GM12878 (cell line): ENCODE data around the gene DCAF12. TPM values are rescaled to one million over a fixed set of nuclear protein-coding genes. Genes with fewer than 3 reads are reported as not detected.

Experiments used
- ATAC-seq: fragments of 200-7000 bp; cut with Tn5 transposase; 3 replicates; pipeline ENCODE4 v1.9.1; 2020; ENCODE audit warnings: mild to moderate bottlenecking, moderate library complexity
- BruUV-seq: library from RNA; stranded (reverse); fragments of 400-500 nt; replicated peaks from 2 replicates; lab custom pipeline; 2021; lab: Mats Ljungman, UMichigan
- CTCF ChIA-PET: fragments of 300-600 bp; sonication (Branson Sonifier 250); formaldehyde crosslinking; extraction: SDS; loops from one replicate; lab custom pipeline; 2021; ENCODE audit warnings: inconsistent platforms; lab: Yijun Ruan, JAX
- POLR2A ChIA-PET: fragments of 350-600 bp; formaldehyde crosslinking; extraction: SDS; loops from one replicate; lab custom pipeline; 2021; ENCODE audit warnings: inconsistent platforms; lab: Charles Lee
- RAD21 ChIA-PET: fragments of 300-600 bp; sonication (Branson Sonifier 250); formaldehyde crosslinking; loops from one replicate; lab custom pipeline; 2023; ENCODE audit warnings: antibody characterized with exemption; ENCODE audit not compliant: unreplicated experiment; lab: Charles Lee
- SMC1A ChIA-PET: fragments of 300-600 bp; sonication (Branson Sonifier 250); formaldehyde crosslinking; loops from one replicate; lab custom pipeline; 2023; ENCODE audit not compliant: unreplicated experiment, uncharacterized antibody; lab: Charles Lee
- DNase-seq: peaks from one replicate; pipeline ENCODE4 v3.0.0-alpha.2; 2011; ENCODE audit warnings: low read depth, low spot score
- FAIRE-seq: peaks from 3 replicates; lab custom pipeline; 2011; peaks lifted over from hg19 to GRCh38; lab: Jason Lieb, UNC
- H2AFZ ChIP-seq: 2 replicates; pipeline ENCODE4 v1.6.0; 2011; ENCODE audit warnings: low read depth, low read length, control low read depth; ENCODE audit not compliant: control insufficient read depth
- H3K27ac ChIP-seq: 2 replicates; pipeline ENCODE4 v1.5.1; 2011; ENCODE audit warnings: control low read depth; ENCODE audit not compliant: control insufficient read depth, insufficient read depth
- H3K27me3 ChIP-seq, 2 experiments: replicated peaks in 1 of 2; 2 replicates each; pipeline versions ENCODE4 v1.6.0 to v1.6.1; 2011; ENCODE audit warnings: low read length in 1 of 2; ENCODE audit not compliant: control insufficient read depth in 2 of 2, insufficient read depth in 2 of 2
- H3K36me3 ChIP-seq, 2 experiments: 2 replicates each; pipeline ENCODE4 v1.5.1; 2011; ENCODE audit warnings: low read length in 1 of 2; ENCODE audit not compliant: control insufficient read depth in 2 of 2, insufficient read depth in 2 of 2
- H3K4me1 ChIP-seq: 2 replicates; pipeline ENCODE4 v1.6.1; 2011; ENCODE audit warnings: mild to moderate bottlenecking, low read length, moderate library complexity, mixed read lengths; ENCODE audit not compliant: control insufficient read depth, insufficient read depth
- H3K4me2 ChIP-seq: 2 replicates; pipeline ENCODE4 v1.6.0; 2011; ENCODE audit warnings: control low read depth; ENCODE audit not compliant: control insufficient read depth, insufficient read depth
- H3K4me3 ChIP-seq: fragments of 200-600 bp; sonication (generic); 2 replicates; pipeline ENCODE4 v1.5.1; 2016
- H3K79me2 ChIP-seq: 2 replicates; pipeline ENCODE4 v1.6.0; 2011; ENCODE audit warnings: low read length; ENCODE audit not compliant: control insufficient read depth, insufficient read depth
- H3K9ac ChIP-seq: 2 replicates; pipeline ENCODE4 v1.8.0; 2011; ENCODE audit warnings: low read length, control low read depth, mixed read lengths; ENCODE audit not compliant: control insufficient read depth, insufficient read depth
- H3K9me3 ChIP-seq: replicated peaks from 3 replicates; pipeline ENCODE4 v1.5.1; 2011; ENCODE audit warnings: mild to moderate bottlenecking, low read length; ENCODE audit not compliant: control insufficient read depth, insufficient read depth
- H4K20me1 ChIP-seq: 2 replicates; pipeline ENCODE4 v1.6.0; 2011; ENCODE audit not compliant: control insufficient read depth, insufficient read depth
- BMI1 ChIP-seq: fragments of 450-650 bp; IDR thresholded peaks from 2 replicates; pipeline ENCODE4 v1.6.1; 2016; ENCODE audit warnings: mild to moderate bottlenecking, moderate library complexity, borderline replicate concordance
- ELK1 ChIP-seq: IDR thresholded peaks from 2 replicates; pipeline ENCODE4 v1.6.1; 2012; ENCODE audit warnings: low read depth, low read length, improper control_type of control experiment
- LARP7 ChIP-seq: fragments of 450-650 bp; IDR thresholded peaks from 2 replicates; pipeline ENCODE4 v1.6.1; 2017; ENCODE audit warnings: mild to moderate bottlenecking
- NR2C2 ChIP-seq: IDR thresholded peaks from 2 replicates; pipeline ENCODE4 v1.6.1; 2011; ENCODE audit warnings: borderline replicate concordance, low read depth; ENCODE audit not compliant: control insufficient read depth, insufficient read length
- PAX8 ChIP-seq: fragments of 450-650 bp; IDR thresholded peaks from 2 replicates; pipeline ENCODE4 v1.6.1; 2017; ENCODE audit warnings: mild to moderate bottlenecking, moderate library complexity
- POLR2AphosphoS2 ChIP-seq: IDR thresholded peaks from 2 replicates; pipeline ENCODE4 v1.6.1; 2011; ENCODE audit warnings: low read depth, mild to moderate bottlenecking, low read length, improper control_type of control experiment, moderate library complexity
- RFX5 ChIP-seq: IDR thresholded peaks from 2 replicates; pipeline ENCODE4 v1.6.1; 2011; ENCODE audit warnings: low read depth, low read length, improper control_type of control experiment
- RUNX3 ChIP-seq: IDR thresholded peaks from 2 replicates; pipeline ENCODE4 v1.6.1; 2012; ENCODE audit warnings: low read length, inconsistent platforms
- STAT3 ChIP-seq: IDR thresholded peaks from 2 replicates; pipeline ENCODE4 v1.6.1; 2011; ENCODE audit warnings: low read depth, low read length, improper control_type of control experiment
- TCF3 ChIP-seq: IDR thresholded peaks from 2 replicates; pipeline ENCODE4 v1.6.1; 2012; ENCODE audit warnings: low read depth, mild to moderate bottlenecking, low read length, borderline replicate concordance; ENCODE audit not compliant: insufficient read depth
- YY1 ChIP-seq: IDR thresholded peaks from 2 replicates; pipeline ENCODE4 v1.6.1; 2011; ENCODE audit warnings: low read depth, mild to moderate bottlenecking, low read length
- WGBS: methylation state at CpG from one replicate; pipeline ENCODE4 v1.1.6; 2016; ENCODE audit warnings: low lambda C conversion rate; ENCODE audit not compliant: insufficient replicate concordance, insufficient coverage; ENCODE audit errors: missing lambda C conversion rate; 5-methylcytosine and 5-hydroxymethylcytosine counted together
- in situ Hi-C: fragments of 300-500 bp; cut with MboI; formaldehyde crosslinking; loops from 9 replicates; pipeline ENCODE4 v1.14.3; 2018; ENCODE audit warnings: mixed read lengths
- intact Hi-C: fragments of 100-400 bp; cut with micrococcal nuclease; formaldehyde crosslinking; loops from one replicate; pipeline ENCODE4 v1.14.2; 2022; ENCODE audit not compliant: unreplicated experiment
- polyA plus RNA-seq, 11 experiments: library from polyadenylated mRNA; depleted of rRNA in 4 of 11; unstranded in 6 of 11; stranded (reverse) in 5 of 11; fragments of >200 nt; fragmentation: Nextera tagmentation in 4 of 11; fragmentation: Illumina TruSeq in 1 of 11; extraction: Ambion mirVana in 4 of 11; extraction: Trizol in 1 of 11; gene quantifications; 1 replicate in 1 of 11; 2 replicates in 10 of 11; pipeline versions ENCODE4 v1.2.1 to v1.2.3, GENCODE V29; 2011 to 2016; ENCODE audit warnings: inconsistent platforms in 2 of 11, missing spikeins in 2 of 11, low read depth in 1 of 11
- total RNA-seq, 4 experiments: library from RNA; depleted of rRNA in 3 of 4; stranded (reverse); fragments of >200 nt in 3 of 4; fragmentation: Illumina TruSeq in 1 of 4; extraction: Trizol in 1 of 4; gene quantifications; 2 replicates each; pipeline versions ENCODE4 v1.2.1 to v1.2.3, GENCODE V29; 2013 to 2021
- TF ChIP-seq, protein P1 (sequence below): IDR thresholded peaks from 2 replicates; pipeline ENCODE4 v1.6.1; 2012; ENCODE audit warnings: improper control_type of control experiment, low read depth, low read length; ENCODE audit not compliant: insufficient replicate concordance
- TF ChIP-seq, protein P2 (sequence below): fragments of 450-650 bp; IDR thresholded peaks from 2 replicates; pipeline ENCODE4 v1.6.1; 2016; ENCODE audit warnings: mild to moderate bottlenecking

Gene DCAF12
- total and polyA plus RNA-seq, 10 of the 15 experiments (the other 5 are each of a cell fraction or from before 2014, with no cell fraction given), result 11.7 to 57.6 (median 34.6) TPM

DNA sequence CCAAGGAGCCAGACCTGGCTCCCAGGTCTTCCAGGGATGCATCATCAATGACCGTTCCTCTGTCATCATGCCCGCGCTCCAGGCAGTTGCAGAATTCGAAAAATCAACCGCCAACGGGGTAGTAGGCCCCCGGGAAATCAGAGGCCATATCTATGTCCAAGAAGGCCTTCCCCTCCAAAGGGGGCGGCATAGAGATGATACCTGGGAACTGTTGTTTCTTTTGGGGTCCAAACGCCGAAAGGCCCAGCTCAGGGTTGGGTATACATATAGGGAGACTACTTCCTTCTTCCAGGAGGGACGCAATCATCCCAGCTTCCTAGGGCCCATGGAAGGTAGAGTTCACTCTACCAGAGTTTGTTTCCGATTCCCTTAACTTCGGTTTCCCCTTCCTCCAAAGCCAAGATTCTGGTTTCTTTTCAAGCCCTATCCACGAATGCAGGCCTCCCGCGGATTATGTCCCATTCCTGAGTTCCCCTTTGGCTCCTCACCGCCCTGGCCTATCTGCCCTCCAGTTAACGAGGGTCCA is 754 bp downstream of the DCAF12 start:
- TF ChIP-seq RUNX3 (0 out of 2 replicates have a peak, but pooled peaks have one; percentile 13), RFX5 (no peak), ELK1 (no peak), TCF3 (no peak), LARP7 (0 out of 2 replicates have a peak, but pooled peaks have one; percentile 47), YY1 (0 out of 2 replicates have a peak, but pooled peaks have one; percentile 17), PAX8 (no peak), STAT3 (no peak), POLR2AphosphoS2 (no peak), NR2C2 (no peak), BMI1 (no peak)
- TF ChIP-seq, protein P1, sequence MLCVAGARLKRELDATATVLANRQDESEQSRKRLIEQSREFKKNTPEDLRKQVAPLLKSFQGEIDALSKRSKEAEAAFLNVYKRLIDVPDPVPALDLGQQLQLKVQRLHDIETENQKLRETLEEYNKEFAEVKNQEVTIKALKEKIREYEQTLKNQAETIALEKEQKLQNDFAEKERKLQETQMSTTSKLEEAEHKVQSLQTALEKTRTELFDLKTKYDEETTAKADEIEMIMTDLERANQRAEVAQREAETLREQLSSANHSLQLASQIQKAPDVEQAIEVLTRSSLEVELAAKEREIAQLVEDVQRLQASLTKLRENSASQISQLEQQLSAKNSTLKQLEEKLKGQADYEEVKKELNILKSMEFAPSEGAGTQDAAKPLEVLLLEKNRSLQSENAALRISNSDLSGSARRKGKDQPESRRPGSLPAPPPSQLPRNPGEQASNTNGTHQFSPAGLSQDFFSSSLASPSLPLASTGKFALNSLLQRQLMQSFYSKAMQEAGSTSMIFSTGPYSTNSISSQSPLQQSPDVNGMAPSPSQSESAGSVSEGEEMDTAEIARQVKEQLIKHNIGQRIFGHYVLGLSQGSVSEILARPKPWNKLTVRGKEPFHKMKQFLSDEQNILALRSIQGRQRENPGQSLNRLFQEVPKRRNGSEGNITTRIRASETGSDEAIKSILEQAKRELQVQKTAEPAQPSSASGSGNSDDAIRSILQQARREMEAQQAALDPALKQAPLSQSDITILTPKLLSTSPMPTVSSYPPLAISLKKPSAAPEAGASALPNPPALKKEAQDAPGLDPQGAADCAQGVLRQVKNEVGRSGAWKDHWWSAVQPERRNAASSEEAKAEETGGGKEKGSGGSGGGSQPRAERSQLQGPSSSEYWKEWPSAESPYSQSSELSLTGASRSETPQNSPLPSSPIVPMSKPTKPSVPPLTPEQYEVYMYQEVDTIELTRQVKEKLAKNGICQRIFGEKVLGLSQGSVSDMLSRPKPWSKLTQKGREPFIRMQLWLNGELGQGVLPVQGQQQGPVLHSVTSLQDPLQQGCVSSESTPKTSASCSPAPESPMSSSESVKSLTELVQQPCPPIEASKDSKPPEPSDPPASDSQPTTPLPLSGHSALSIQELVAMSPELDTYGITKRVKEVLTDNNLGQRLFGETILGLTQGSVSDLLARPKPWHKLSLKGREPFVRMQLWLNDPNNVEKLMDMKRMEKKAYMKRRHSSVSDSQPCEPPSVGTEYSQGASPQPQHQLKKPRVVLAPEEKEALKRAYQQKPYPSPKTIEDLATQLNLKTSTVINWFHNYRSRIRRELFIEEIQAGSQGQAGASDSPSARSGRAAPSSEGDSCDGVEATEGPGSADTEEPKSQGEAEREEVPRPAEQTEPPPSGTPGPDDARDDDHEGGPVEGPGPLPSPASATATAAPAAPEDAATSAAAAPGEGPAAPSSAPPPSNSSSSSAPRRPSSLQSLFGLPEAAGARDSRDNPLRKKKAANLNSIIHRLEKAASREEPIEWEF, result no peak
- TF ChIP-seq, protein P2, sequence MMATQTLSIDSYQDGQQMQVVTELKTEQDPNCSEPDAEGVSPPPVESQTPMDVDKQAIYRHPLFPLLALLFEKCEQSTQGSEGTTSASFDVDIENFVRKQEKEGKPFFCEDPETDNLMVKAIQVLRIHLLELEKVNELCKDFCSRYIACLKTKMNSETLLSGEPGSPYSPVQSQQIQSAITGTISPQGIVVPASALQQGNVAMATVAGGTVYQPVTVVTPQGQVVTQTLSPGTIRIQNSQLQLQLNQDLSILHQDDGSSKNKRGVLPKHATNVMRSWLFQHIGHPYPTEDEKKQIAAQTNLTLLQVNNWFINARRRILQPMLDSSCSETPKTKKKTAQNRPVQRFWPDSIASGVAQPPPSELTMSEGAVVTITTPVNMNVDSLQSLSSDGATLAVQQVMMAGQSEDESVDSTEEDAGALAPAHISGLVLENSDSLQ, result no peak
- intact Hi-C loops, result loop anchor here (5.0 kb wide), 2 partner anchors 52 to 127 kb away; partner anchors contain the start of gene UBAP1
- SMC1A ChIA-PET, result no interaction called here

More for the DNA sequence above, 754 bp downstream of the DCAF12 start:
- Histone ChIP-seq H3K4me2 (peak overlapping the region; percentile 99), H3K27ac (peak overlapping the region; percentile 84), H3K27me3 (no peaks in the 10 kb centered on the region), H3K9ac (peak overlapping the region; percentile 86), H4K20me1 (no peaks in the 10 kb centered on the region), H2AFZ (peak overlapping the region; percentile 83), H3K36me3 (peaks cover 0 to 9% of the 10 kb centered on the region in 2 experiments; a peak in 1 of 4 replicates), H3K4me3 (peak overlapping the region; percentile 97), H3K79me2 (peaks cover 42% of the 10 kb centered on the region), H3K9me3 (no peaks in the 10 kb centered on the region), H3K4me1 (peaks cover 20% of the 10 kb centered on the region)
- FAIRE-seq, result no peak
- in situ Hi-C loops, result no loop called here
- ChIA-PET CTCF (no interaction called here), RAD21 (interaction anchor here (0.5 to 1.5 kb wide), 2 partner anchors 42 to 103 kb away, joined by 3 read pairs; no protein-coding TSS in a partner anchor), POLR2A (interaction anchor here (0.5 to 1.5 kb wide), 2 partner anchors 81 to 204 kb away, joined by 3 to 4 read pairs; no protein-coding TSS in a partner anchor)
- ATAC-seq, result 0 out of 3 replicates have a peak, but pooled peaks have one; percentile 1
- no peak for DNase-seq
- no TSS peak for BruUV-seq
- WGBS, result 6% methylated on average over 18 of the region's 18 CpGs
